ENCODE data around the gene TMEM120B.

DNA sequence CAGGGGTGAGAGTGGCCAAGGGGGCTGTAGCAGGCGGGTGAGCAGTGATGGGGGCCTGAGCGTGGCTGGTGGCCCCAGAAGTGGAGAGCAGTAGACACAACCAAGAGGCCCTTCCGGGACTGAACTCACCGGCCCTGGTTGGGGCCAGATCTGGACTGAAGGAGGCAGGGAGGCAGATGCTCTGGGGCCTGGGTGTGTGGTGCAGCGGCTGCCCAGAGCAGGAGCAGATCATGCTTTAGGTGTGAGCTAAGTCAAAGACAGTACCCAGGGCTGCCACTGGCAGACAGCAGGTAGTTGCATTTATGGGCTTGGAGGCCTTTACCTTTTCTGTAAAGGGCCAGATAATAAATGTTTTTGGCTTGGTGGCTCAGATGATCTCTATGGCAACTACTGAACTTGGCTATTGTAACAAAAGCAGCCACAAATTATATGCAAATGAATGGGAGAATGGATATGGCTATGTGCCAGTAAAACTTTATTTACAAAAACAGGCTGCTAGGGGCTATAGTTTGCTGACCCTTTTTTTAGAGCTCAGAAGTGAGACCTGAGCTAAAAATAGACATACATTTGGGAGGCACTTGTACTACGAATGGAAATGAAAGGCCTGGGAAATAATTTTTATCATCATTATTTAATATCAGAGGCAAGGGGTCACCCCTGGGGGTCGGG lies 116.8 kb downstream of the TMEM120B start:
- TF ChIP-seq CTCF (IDR thresholded peaks at IDR 0.05; ENCODE audit: low read depth, low read length) (no peak), EZH2phosphoT487 (IDR thresholded peaks at IDR 0.05; ENCODE audit: low read depth) (no peak)

Measured in OCI-LY3 (cell line).